Spinal cord (tissue), 10 donors: ENCODE data around the gene CLRN2. TPM values are rescaled to one million over a fixed set of nuclear protein-coding genes. Genes with fewer than 3 reads are reported as not detected.
A peak's percentile ranks its signal among the peaks of the same experiment; 100 is the strongest.

ENCODE experiments used
- DNase-seq, 6 donors: peaks; one replicate each; pipeline versions ENCODE4 v3.0.0 to v3.0.0-alpha.2; 2013 to 2015; ENCODE audit warnings: low spot score in 6 of 6, low read depth in 4 of 6
- H3K27ac ChIP-seq: one replicate; pipeline ENCODE4 v1.5.1; 2013; ENCODE audit warnings: low read depth, low read length, control low read depth
- H3K27me3 ChIP-seq: one replicate; pipeline ENCODE4 v1.6.1; 2013; ENCODE audit warnings: low read length; ENCODE audit not compliant: control insufficient read depth, insufficient read depth
- H3K36me3 ChIP-seq: one replicate; pipeline ENCODE4 v1.6.1; 2013; ENCODE audit warnings: low read length; ENCODE audit not compliant: control insufficient read depth, insufficient read depth
- H3K4me1 ChIP-seq: one replicate; pipeline ENCODE4 v1.6.1; 2013; ENCODE audit warnings: low read length; ENCODE audit not compliant: control insufficient read depth, insufficient read depth
- H3K4me3 ChIP-seq: one replicate; pipeline ENCODE4 v1.5.1; 2013; ENCODE audit warnings: low read depth, low read length, control low read depth
- H3K9me3 ChIP-seq: one replicate; pipeline ENCODE4 v1.6.1; 2013; ENCODE audit warnings: low read length; ENCODE audit not compliant: control insufficient read depth, insufficient read depth
- WGBS: methylation state at CpG from one replicate; pipeline ENCODE4 v1.1.5; 2013; ENCODE audit warnings: missing lambda C conversion rate; ENCODE audit not compliant: insufficient coverage; 5-methylcytosine and 5-hydroxymethylcytosine counted together
- polyA plus RNA-seq, 2 donors: library from polyadenylated mRNA; unstranded; fragments of 120-200 nt; gene quantifications; one replicate each; pipeline ENCODE4 v1.2.1, GENCODE V29; 2013; ENCODE audit not compliant: insufficient read length in 2 of 2
- total RNA-seq, 2 donors: library from RNA; depleted of rRNA in 1 of 2; stranded (reverse); fragments of 120-200 nt in 1 of 2; fragments of >200 nt in 1 of 2; gene quantifications; one replicate each; pipeline versions ENCODE4 v1.2.3 to v1.2.4, GENCODE V29; 2013 to 2014
- donor health status: healthy.

Gene CLRN2
- total and polyA plus RNA-seq, 4 donors, result 0.20 TPM; not detected in 3

DNA sequence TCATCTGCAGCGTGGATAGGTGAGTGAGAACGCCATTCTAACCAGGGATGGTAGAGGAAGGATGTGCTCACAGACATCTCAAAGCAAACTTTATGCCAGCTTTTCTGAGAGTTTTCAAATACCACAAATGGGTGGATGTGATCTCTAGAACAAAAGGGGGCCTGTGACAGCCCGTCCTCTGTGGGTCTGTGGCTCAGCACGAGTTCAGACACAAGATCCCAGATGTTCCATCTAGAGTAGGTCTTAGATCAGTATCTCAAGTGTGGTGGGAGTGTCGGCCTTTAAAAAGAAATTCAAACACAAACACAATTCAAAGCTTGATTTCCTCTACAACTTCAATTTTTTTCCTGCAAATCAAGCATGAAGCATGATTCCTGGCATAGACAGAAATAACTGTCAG, 25.8 kb upstream of the CLRN2 start:
- no peak overlapping the region for H3K27ac ChIP-seq
- WGBS, result 67% methylated on average over 3 of the region's 5 CpGs
- H3K9me3 ChIP-seq, result no peaks in the 10 kb centered on the region
- H3K27me3 ChIP-seq, result no peaks in the 10 kb centered on the region
- DNase-seq, result no peak
- H3K4me3 ChIP-seq, result no peak overlapping the region
- no peaks in the 10 kb centered on the region for H3K4me1 ChIP-seq
- peaks cover 36% of the 10 kb centered on the region for H3K36me3 ChIP-seq

DNA sequence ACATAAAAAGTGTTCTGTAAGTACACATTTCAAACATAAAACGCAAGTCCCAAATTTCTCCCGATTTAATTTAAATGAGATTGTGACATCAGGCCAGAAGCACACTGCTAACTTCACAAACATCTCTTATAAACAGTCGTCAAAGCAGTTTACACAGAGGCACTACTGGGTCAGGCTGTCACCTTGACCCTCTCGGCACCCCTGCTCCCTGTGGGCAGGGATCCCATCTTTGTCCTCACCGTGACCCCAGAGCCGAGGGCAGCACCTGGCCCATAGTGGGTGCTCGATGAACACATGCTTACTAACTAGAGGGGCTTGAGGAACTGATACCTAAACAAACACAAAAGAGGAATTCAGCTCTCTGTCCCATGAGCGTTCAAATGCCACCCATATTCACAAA, 25.2 kb upstream of the CLRN2 start:
- H3K36me3 ChIP-seq, result peaks cover 36% of the 10 kb centered on the region
- no peaks in the 10 kb centered on the region for H3K9me3 ChIP-seq
- H3K27me3 ChIP-seq, result no peaks in the 10 kb centered on the region
- H3K4me1 ChIP-seq, result no peaks in the 10 kb centered on the region
- no peak overlapping the region for H3K4me3 ChIP-seq
- 95% methylated on average over 8 of the region's 8 CpGs for WGBS
- no peak for DNase-seq
- H3K27ac ChIP-seq, result no peak overlapping the region

- Histone ChIP-seq H3K4me3 (no peak overlapping the region), H3K27me3 (no peaks in the 10 kb centered on the region), H3K9me3 (no peaks in the 10 kb centered on the region), H3K36me3 (peaks cover 43% of the 10 kb centered on the region), H3K27ac (no peak overlapping the region), H3K4me1 (no peaks in the 10 kb centered on the region)
- no peak for DNase-seq
- WGBS, result 63% methylated on average over 6 of the region's 6 CpGs
Observed at GRCh38 chr4:17490575-17491059, 24.3 kb upstream of the CLRN2 start.

DNA sequence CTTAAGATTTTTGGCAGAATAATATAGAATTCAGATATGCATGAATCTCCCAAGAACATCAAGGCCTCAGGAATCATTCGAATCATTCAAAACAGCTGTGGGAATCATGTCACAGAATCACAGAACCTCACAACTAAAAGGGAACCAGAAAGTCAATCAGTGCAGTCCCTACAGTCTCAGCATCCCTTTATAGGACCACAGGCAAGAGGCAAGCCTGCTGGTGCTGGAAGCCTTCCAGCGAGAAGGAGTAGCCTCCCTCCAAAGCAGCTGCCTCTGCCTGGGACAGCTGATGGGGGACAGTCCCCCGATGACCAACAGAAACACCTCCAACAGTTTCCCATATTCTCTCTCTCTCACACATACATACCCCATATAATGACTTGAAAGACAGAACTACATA, 23.8 kb upstream of the CLRN2 start:
- WGBS, result 71% methylated on average over 2 of the region's 3 CpGs
- no peak overlapping the region for H3K27ac ChIP-seq
- H3K27me3 ChIP-seq, result no peaks in the 10 kb centered on the region
- H3K4me3 ChIP-seq, result no peak overlapping the region
- no peaks in the 10 kb centered on the region for H3K9me3 ChIP-seq
- DNase-seq, result no peak
- peaks cover 49% of the 10 kb centered on the region for H3K36me3 ChIP-seq
- H3K4me1 ChIP-seq, result no peaks in the 10 kb centered on the region

DNA sequence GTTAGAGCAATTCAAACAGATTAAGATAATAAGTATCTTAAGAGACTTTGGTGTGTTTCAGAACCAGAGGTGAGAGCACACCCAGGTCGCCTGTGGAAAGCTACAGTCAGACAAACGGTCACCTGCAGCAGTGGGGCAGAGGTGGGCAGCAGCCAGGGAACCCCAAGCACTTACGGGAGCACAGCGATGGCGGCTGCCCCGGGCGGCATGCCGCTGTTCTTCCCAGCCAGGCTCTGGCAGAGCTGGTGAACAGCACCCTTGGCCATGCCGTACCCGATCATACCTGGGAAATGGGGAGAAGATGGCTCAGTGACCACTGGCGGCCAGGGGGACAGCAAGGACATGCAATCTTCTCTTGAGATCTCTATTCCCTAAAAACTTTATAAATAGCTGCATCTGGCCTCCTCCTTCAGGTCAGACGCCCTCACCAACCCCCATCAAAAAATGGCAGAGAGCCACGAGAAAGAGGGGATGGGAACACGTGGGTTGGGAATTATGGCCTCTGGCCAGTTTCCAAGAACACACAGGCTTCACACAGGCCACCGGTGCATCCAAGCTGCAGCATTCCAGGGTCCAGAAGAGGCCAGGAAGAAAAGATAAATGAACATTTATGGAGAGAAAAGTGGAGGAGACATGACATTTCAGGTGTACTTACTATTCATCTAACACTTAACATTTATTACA, 22.8 kb upstream of the CLRN2 start:
- peak in 1 of 6 donors; percentile 48 for DNase-seq
- H3K9me3 ChIP-seq, result no peaks in the 10 kb centered on the region
- no peak overlapping the region for H3K4me3 ChIP-seq
- 91% methylated on average over 11 of the region's 15 CpGs for WGBS
- no peaks in the 10 kb centered on the region for H3K27me3 ChIP-seq
- H3K27ac ChIP-seq, result no peak overlapping the region
- peaks cover 55% of the 10 kb centered on the region for H3K36me3 ChIP-seq
- H3K4me1 ChIP-seq, result no peaks in the 10 kb centered on the region

- Histone ChIP-seq H3K4me1 (no peaks in the 10 kb centered on the region), H3K4me3 (no peak overlapping the region), H3K27ac (no peak overlapping the region), H3K36me3 (peaks cover 50% of the 10 kb centered on the region), H3K27me3 (no peaks in the 10 kb centered on the region), H3K9me3 (no peaks in the 10 kb centered on the region)
- 100% methylated on average over 2 of the region's 2 CpGs for WGBS
- DNase-seq, result no peak
Observed at GRCh38 chr4:17492876-17493275, 22.1 kb upstream of the CLRN2 start.

GRCh38 chr4:17493619-17494018, 21.3 kb upstream of the CLRN2 start:
- Histone ChIP-seq H3K4me3 (no peak overlapping the region), H3K9me3 (no peaks in the 10 kb centered on the region), H3K27me3 (no peaks in the 10 kb centered on the region), H3K4me1 (no peaks in the 10 kb centered on the region), H3K36me3 (peaks cover 48% of the 10 kb centered on the region), H3K27ac (no peak overlapping the region)
- no peak for DNase-seq
- WGBS, result no CpG with 5 or more reads among the region's 4 CpGs

GRCh38 chr4:17494258-17495190, 20.4 kb upstream of the CLRN2 start:
- H3K4me3 ChIP-seq, result no peak overlapping the region
- no peak overlapping the region for H3K27ac ChIP-seq
- H3K36me3 ChIP-seq, result peaks cover 42% of the 10 kb centered on the region
- no peak for DNase-seq
- no peaks in the 10 kb centered on the region for H3K27me3 ChIP-seq
- 65% methylated on average over 9 of the region's 10 CpGs for WGBS
- H3K9me3 ChIP-seq, result no peaks in the 10 kb centered on the region
- no peaks in the 10 kb centered on the region for H3K4me1 ChIP-seq

GRCh38 chr4:17497890-17498523, 17.0 kb upstream of the CLRN2 start:
- no peak for DNase-seq
- WGBS, result 87% methylated on average over 3 of the region's 7 CpGs
- H3K27me3 ChIP-seq, result no peaks in the 10 kb centered on the region
- H3K27ac ChIP-seq, result no peak overlapping the region
- no peaks in the 10 kb centered on the region for H3K4me1 ChIP-seq
- H3K9me3 ChIP-seq, result no peaks in the 10 kb centered on the region
- peaks cover 43% of the 10 kb centered on the region for H3K36me3 ChIP-seq
- no peak overlapping the region for H3K4me3 ChIP-seq
